ENCODE measurements around the gene RIOK2. TPM values are rescaled to one million over a fixed set of nuclear protein-coding genes. Genes with fewer than 3 reads are reported as not detected.
"Not testable (repeated sequence)": the region's sequence is repeated elsewhere in the genome, so short reads cannot be mapped to it uniquely, and the experiment has no call there.

The RIOK2 gene
- total RNA-seq = 8.8 TPM

- ATAC-seq (peak; percentile 92), DNase-seq (ENCODE audit: low spot score) (peak; percentile 95)
Observed at GRCh38 chr5:97183100-97183929, at the start of gene RIOK2. Gene RIOK2, minus strand, starts transcription at chr5:97183247. Its CDS starts 56 bp downstream, at chr5:97183191.

- no peak for DNase-seq (ENCODE audit: low spot score)
- peak; percentile 98 for ATAC-seq
Observed at GRCh38 chr5:97231025-97231636, 48.1 kb upstream of the RIOK2 start.

- DNase-seq (ENCODE audit: low spot score) (no peak), ATAC-seq (no peak)
Observed at GRCh38 chr5:97229688-97230285, 46.7 kb upstream of the RIOK2 start.

- DNase-seq (ENCODE audit: low spot score) (no peak), ATAC-seq (peak; percentile 50)
Observed at GRCh38 chr5:97229196-97229595, 46.1 kb upstream of the RIOK2 start.

GRCh38 chr5:97225222-97225621 is 42.2 kb upstream of the RIOK2 start:
- ATAC-seq (no peak), DNase-seq (ENCODE audit: low spot score) (no peak)

GRCh38 chr5:97224112-97224750 is 41.2 kb upstream of the RIOK2 start:
- ATAC-seq (peak; percentile 88), DNase-seq (ENCODE audit: low spot score) (no peak)

GRCh38 chr5:97223596-97223995 is 40.5 kb upstream of the RIOK2 start:
- ATAC-seq (no peak), DNase-seq (ENCODE audit: low spot score) (no peak)

GRCh38 chr5:97209343-97209742 is 26.3 kb upstream of the RIOK2 start:
- no peak for ATAC-seq
- no peak for DNase-seq (ENCODE audit: low spot score)

- ATAC-seq = no peak
- DNase-seq (ENCODE audit: low spot score) = no peak
Observed at GRCh38 chr5:97208714-97209113, 25.7 kb upstream of the RIOK2 start.

- ATAC-seq (no peak), DNase-seq (ENCODE audit: low spot score) (no peak)
Observed at GRCh38 chr5:97208184-97208713, 25.2 kb upstream of the RIOK2 start.

- ATAC-seq (no peak), DNase-seq (ENCODE audit: low spot score) (no peak)
Observed at GRCh38 chr5:97194366-97194765, 11.3 kb upstream of the RIOK2 start.

GRCh38 chr5:97193355-97193688 is 10.3 kb upstream of the RIOK2 start:
- ATAC-seq = no peak
- DNase-seq (ENCODE audit: low spot score) = no peak

- ATAC-seq = no peak
- no peak for DNase-seq (ENCODE audit: low spot score)
Observed at GRCh38 chr5:97192580-97193354, 9.7 kb upstream of the RIOK2 start.

- DNase-seq (ENCODE audit: low spot score) (no peak), ATAC-seq (no peak)
Observed at GRCh38 chr5:97191893-97192292, 8.8 kb upstream of the RIOK2 start.

GRCh38 chr5:97189523-97189922 is 6.5 kb upstream of the RIOK2 start:
- DNase-seq (ENCODE audit: low spot score); ATAC-seq: not testable (repeated sequence)

GRCh38 chr5:97183930-97184213 is 825 bp upstream of the RIOK2 start:
- ATAC-seq = no peak
- no peak for DNase-seq (ENCODE audit: low spot score)

GRCh38 chr5:97182571-97183099 is 412 bp downstream of the RIOK2 start:
- ATAC-seq (peak; percentile 53), DNase-seq (ENCODE audit: low spot score) (no peak)

- DNase-seq (ENCODE audit: low spot score) (no peak), ATAC-seq (no peak)
Observed at GRCh38 chr5:97181856-97182545, 1.0 kb downstream of the RIOK2 start.

- not testable (repeated sequence) for DNase-seq (ENCODE audit: low spot score); ATAC-seq
Observed at GRCh38 chr5:97179457-97179856, 3.6 kb downstream of the RIOK2 start.

GRCh38 chr5:97172227-97172626 is 10.8 kb downstream of the RIOK2 start:
- ATAC-seq = no peak
- no peak for DNase-seq (ENCODE audit: low spot score)
